Neuron (in vitro differentiated cells): ENCODE results near the gene RBM26.
A peak's percentile ranks its signal among the peaks of the same experiment; 100 is the strongest.

Experiments
- H2AFZ ChIP-seq: one replicate; pipeline ENCODE4 v1.6.1; 2013; ENCODE audit warnings: low read depth, mild to moderate bottlenecking, inconsistent platforms, low read length, moderate library complexity
- H3K27me3 ChIP-seq: one replicate; pipeline ENCODE4 v1.6.1; 2013; ENCODE audit warnings: low read length; ENCODE audit not compliant: insufficient read depth
- H3K36me3 ChIP-seq: one replicate; pipeline ENCODE4 v1.6.1; 2013; ENCODE audit warnings: low read length; ENCODE audit not compliant: insufficient read depth
- H3K4me1 ChIP-seq: one replicate; pipeline ENCODE4 v1.6.1; 2013; ENCODE audit warnings: low read length; ENCODE audit not compliant: insufficient read depth
- H3K4me3 ChIP-seq: 2 replicates; pipeline ENCODE4 v1.5.1; 2013; ENCODE audit warnings: mild to moderate bottlenecking, low read length, moderate library complexity
- H3K9me3 ChIP-seq: one replicate; pipeline ENCODE4 v1.6.1; 2013; ENCODE audit warnings: low read length

RBM26 gene

GRCh38 chr13:79435561-79435990, 29.5 kb upstream of the RBM26 start:
- Histone ChIP-seq H3K36me3 (no peaks in the 10 kb centered on the region), H3K27me3 (no peaks in the 10 kb centered on the region), H3K4me3 (no peak overlapping the region), H2AFZ (no peak overlapping the region), H3K9me3 (peaks cover 4% of the 10 kb centered on the region), H3K4me1 (no peaks in the 10 kb centered on the region)

GRCh38 chr13:79434556-79434955, 28.5 kb upstream of the RBM26 start:
- H2AFZ ChIP-seq, result no peak overlapping the region
- H3K36me3 ChIP-seq, result no peaks in the 10 kb centered on the region
- no peaks in the 10 kb centered on the region for H3K27me3 ChIP-seq
- no peaks in the 10 kb centered on the region for H3K4me1 ChIP-seq
- peaks cover 4% of the 10 kb centered on the region for H3K9me3 ChIP-seq
- no peak overlapping the region for H3K4me3 ChIP-seq

DNA sequence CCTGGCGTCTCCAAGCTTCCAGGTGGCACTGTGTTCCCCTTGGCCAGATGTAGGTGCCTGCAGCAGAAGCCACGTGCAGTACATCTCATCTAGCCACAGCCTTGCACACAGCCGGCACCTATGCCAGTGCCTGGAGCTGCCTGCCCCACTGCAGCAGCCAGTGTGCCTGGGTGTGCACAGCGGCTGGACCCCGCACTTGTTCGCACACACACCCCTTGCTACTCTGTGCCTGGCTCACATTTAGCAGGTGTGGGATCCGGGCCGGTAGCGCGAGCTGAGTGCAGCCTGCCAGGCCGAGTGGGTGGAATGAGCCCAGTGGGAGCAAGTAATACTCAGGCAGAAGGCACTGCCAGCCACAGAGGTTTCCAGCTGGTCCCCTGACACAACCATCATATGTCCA, 26.9 kb upstream of the RBM26 start:
- H3K4me1 ChIP-seq, result peaks cover 7% of the 10 kb centered on the region
- H3K9me3 ChIP-seq, result peaks cover 4% of the 10 kb centered on the region
- H3K4me3 ChIP-seq, result no peak overlapping the region
- H3K36me3 ChIP-seq, result no peaks in the 10 kb centered on the region
- no peak overlapping the region for H2AFZ ChIP-seq
- no peaks in the 10 kb centered on the region for H3K27me3 ChIP-seq

DNA sequence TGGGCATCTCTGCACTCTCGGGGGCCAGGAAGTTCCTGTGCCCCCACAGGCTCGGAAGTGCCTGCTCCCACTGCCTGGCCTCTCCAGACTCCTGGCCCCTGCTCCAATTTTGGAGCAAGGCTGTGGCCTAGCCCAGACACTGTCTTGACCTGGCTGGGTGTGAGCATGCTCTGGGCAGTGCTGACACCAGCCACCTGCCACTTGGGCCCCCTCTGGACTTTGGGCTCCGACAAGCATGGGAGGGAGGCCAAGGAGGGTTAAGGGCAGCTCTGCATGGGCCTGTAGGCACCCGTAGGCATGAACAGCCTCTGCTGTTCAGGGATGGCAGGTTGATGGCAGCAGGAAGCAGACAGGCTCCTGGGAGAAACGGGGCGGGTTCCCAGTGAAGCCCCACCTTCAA, 26.0 kb upstream of the RBM26 start:
- H3K27me3 ChIP-seq, result no peaks in the 10 kb centered on the region
- no peaks in the 10 kb centered on the region for H3K36me3 ChIP-seq
- H3K4me3 ChIP-seq, result no peak overlapping the region
- peaks cover 16% of the 10 kb centered on the region for H3K4me1 ChIP-seq
- peaks cover 4% of the 10 kb centered on the region for H3K9me3 ChIP-seq
- H2AFZ ChIP-seq, result no peak overlapping the region

- Histone ChIP-seq H3K4me3 (no peak overlapping the region), H3K27me3 (no peaks in the 10 kb centered on the region), H3K4me1 (peaks cover 16% of the 10 kb centered on the region), H3K36me3 (no peaks in the 10 kb centered on the region), H2AFZ (no peak overlapping the region), H3K9me3 (peaks cover 4% of the 10 kb centered on the region)
Observed at GRCh38 chr13:79429309-79429708, 23.3 kb upstream of the RBM26 start.

DNA sequence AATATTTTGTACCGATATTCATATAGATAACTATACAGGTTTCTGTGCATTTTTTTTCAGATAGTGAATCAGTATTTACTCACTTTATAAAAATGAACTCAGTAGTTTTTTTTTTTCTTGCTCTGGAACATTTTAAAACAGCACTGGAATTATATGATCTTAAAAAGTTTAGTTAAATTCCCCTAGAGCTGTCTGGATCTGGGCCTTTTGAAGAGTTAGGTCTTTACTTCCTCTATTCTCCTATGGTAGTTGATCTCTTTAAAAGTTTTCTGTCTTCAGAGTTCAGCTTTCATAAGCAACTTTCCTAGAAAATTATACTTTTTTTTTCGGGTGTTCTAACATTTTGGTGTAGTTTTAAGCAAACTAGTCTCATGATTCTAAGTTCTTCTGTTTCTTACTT, 21.8 kb upstream of the RBM26 start:
- Histone ChIP-seq H3K4me3 (no peak overlapping the region), H3K36me3 (no peaks in the 10 kb centered on the region), H2AFZ (peak overlapping the region; percentile 46), H3K4me1 (peaks cover 16% of the 10 kb centered on the region), H3K9me3 (peaks cover under 1% of the 10 kb centered on the region), H3K27me3 (no peaks in the 10 kb centered on the region)

- peaks cover 16% of the 10 kb centered on the region for H3K4me1 ChIP-seq
- H3K4me3 ChIP-seq, result no peak overlapping the region
- no peaks in the 10 kb centered on the region for H3K9me3 ChIP-seq
- peak overlapping the region; percentile 46 for H2AFZ ChIP-seq
- H3K36me3 ChIP-seq, result no peaks in the 10 kb centered on the region
- H3K27me3 ChIP-seq, result no peaks in the 10 kb centered on the region
Observed at GRCh38 chr13:79427265-79427664, 21.2 kb upstream of the RBM26 start.

- H3K4me3 ChIP-seq, result no peak overlapping the region
- H3K4me1 ChIP-seq, result peaks cover 16% of the 10 kb centered on the region
- no peaks in the 10 kb centered on the region for H3K36me3 ChIP-seq
- no peaks in the 10 kb centered on the region for H3K27me3 ChIP-seq
- no peaks in the 10 kb centered on the region for H3K9me3 ChIP-seq
- no peak overlapping the region for H2AFZ ChIP-seq
Observed at GRCh38 chr13:79423801-79424642, 18.0 kb upstream of the RBM26 start.

- no peaks in the 10 kb centered on the region for H3K36me3 ChIP-seq
- H2AFZ ChIP-seq, result no peak overlapping the region
- H3K9me3 ChIP-seq, result no peaks in the 10 kb centered on the region
- no peak overlapping the region for H3K4me3 ChIP-seq
- H3K27me3 ChIP-seq, result no peaks in the 10 kb centered on the region
- peaks cover 13% of the 10 kb centered on the region for H3K4me1 ChIP-seq
Observed at GRCh38 chr13:79423340-79423739, 17.3 kb upstream of the RBM26 start.

GRCh38 chr13:79419365-79419764, 13.3 kb upstream of the RBM26 start:
- H2AFZ ChIP-seq, result no peak overlapping the region
- H3K36me3 ChIP-seq, result no peaks in the 10 kb centered on the region
- H3K9me3 ChIP-seq, result no peaks in the 10 kb centered on the region
- no peak overlapping the region for H3K4me3 ChIP-seq
- H3K27me3 ChIP-seq, result no peaks in the 10 kb centered on the region
- H3K4me1 ChIP-seq, result no peaks in the 10 kb centered on the region

GRCh38 chr13:79417741-79418140, 11.7 kb upstream of the RBM26 start:
- no peak overlapping the region for H2AFZ ChIP-seq
- H3K9me3 ChIP-seq, result no peaks in the 10 kb centered on the region
- no peaks in the 10 kb centered on the region for H3K27me3 ChIP-seq
- peaks cover 4% of the 10 kb centered on the region for H3K4me1 ChIP-seq
- H3K4me3 ChIP-seq, result no peak overlapping the region
- no peaks in the 10 kb centered on the region for H3K36me3 ChIP-seq

DNA sequence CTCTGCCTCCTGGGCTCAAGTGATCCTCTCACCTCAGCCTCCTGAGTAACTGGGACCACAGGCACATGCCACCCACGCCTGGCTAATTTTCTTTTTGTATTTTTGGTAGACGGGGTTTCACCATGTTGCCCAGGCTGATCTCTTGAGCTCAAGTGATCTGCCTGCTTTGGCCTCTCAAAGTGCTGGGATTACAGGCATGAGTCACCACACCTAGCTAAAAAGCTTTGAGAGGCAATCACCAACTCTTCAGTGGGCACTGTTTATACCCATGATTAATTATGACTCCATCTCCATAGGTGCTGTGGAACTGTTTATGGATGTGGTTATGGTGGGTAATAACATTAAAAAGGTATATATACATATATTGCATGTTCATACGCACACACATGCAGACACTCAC, 7.5 kb upstream of the RBM26 start:
- Histone ChIP-seq H3K4me3 (no peak overlapping the region), H3K9me3 (no peaks in the 10 kb centered on the region), H2AFZ (no peak overlapping the region), H3K4me1 (peaks cover 4% of the 10 kb centered on the region), H3K27me3 (no peaks in the 10 kb centered on the region), H3K36me3 (no peaks in the 10 kb centered on the region)

- H3K36me3 ChIP-seq, result no peaks in the 10 kb centered on the region
Observed at GRCh38 chr13:79409828-79410227, 3.8 kb upstream of the RBM26 start.

More at GRCh38 chr13:79409828-79410227, 3.8 kb upstream of the RBM26 start:
- Histone ChIP-seq H3K4me3 (no peak overlapping the region), H2AFZ (no peak overlapping the region), H3K4me1 (peaks cover 15% of the 10 kb centered on the region), H3K9me3 (no peaks in the 10 kb centered on the region), H3K27me3 (no peaks in the 10 kb centered on the region)
